CD14-positive monocyte (primary cell): ENCODE data around the gene FGF4. TPM values are rescaled to one million over a fixed set of nuclear protein-coding genes. Genes with fewer than 3 reads are reported as not detected.

Experiments
- DNase-seq, 3 donors: peaks; one replicate each; pipeline ENCODE4 v3.0.0-alpha.2; 2011 to 2022
- H2AFZ ChIP-seq: 2 replicates; pipeline ENCODE4 v1.6.0; 2012; ENCODE audit warnings: mild to moderate bottlenecking, low read depth, low read length, inconsistent platforms; ENCODE audit not compliant: insufficient read depth, poor library complexity, severe bottlenecking
- H3K27ac ChIP-seq, 2 donors: 1 replicate in 1 of 2; 2 replicates in 1 of 2; pipeline ENCODE4 v1.5.1; 2012 to 2013; ENCODE audit warnings: low read length in 2 of 2, control low read depth in 1 of 2, inconsistent platforms in 1 of 2, low read depth in 1 of 2, mild to moderate bottlenecking in 1 of 2
- H3K27me3 ChIP-seq, 2 donors: one replicate each; pipeline versions ENCODE4 v1.6.0 to v1.6.1; 2011 to 2013; ENCODE audit warnings: low read length in 2 of 2; ENCODE audit not compliant: control insufficient read depth in 2 of 2, insufficient read depth in 2 of 2
- H3K36me3 ChIP-seq, 2 donors: replicated peaks in 1 of 2; 1 replicate in 1 of 2; 2 replicates in 1 of 2; pipeline versions ENCODE4 v1.5.1 to v1.6.1; 2012 to 2013; ENCODE audit warnings: low read length in 2 of 2, control low read depth in 1 of 2, inconsistent platforms in 1 of 2, mild to moderate bottlenecking in 1 of 2; ENCODE audit not compliant: insufficient read depth in 2 of 2, control insufficient read depth in 1 of 2
- H3K4me1 ChIP-seq, 2 donors: 1 replicate in 1 of 2; 2 replicates in 1 of 2; pipeline versions ENCODE4 v1.5.1 to v1.6.1; 2012 to 2013; ENCODE audit warnings: low read length in 2 of 2, control low read depth in 1 of 2, inconsistent platforms in 1 of 2, mild to moderate bottlenecking in 1 of 2, moderate library complexity in 1 of 2; ENCODE audit not compliant: insufficient read depth in 2 of 2, control insufficient read depth in 1 of 2
- H3K4me2 ChIP-seq: replicated peaks from 2 replicates; pipeline ENCODE3; 2012; ENCODE audit warnings: low read length, moderate library complexity, mild to moderate bottlenecking; ENCODE audit not compliant: poor library complexity, severe bottlenecking; ENCODE audit errors: extremely low read depth
- H3K4me3 ChIP-seq, 3 experiments: fragments of 200-600 bp in 1 of 3; sonication (generic) in 1 of 3; replicated peaks in 1 of 3; 1 replicate in 2 of 3; 2 replicates in 1 of 3; pipeline ENCODE4 v1.5.1; 2011 to 2013; ENCODE audit warnings: low read length in 3 of 3, mild to moderate bottlenecking in 3 of 3, control low read depth in 2 of 3, low read depth in 2 of 3, inconsistent platforms in 1 of 3, moderate library complexity in 1 of 3
- H3K79me2 ChIP-seq: 2 replicates; pipeline ENCODE4 v1.6.0; 2012; ENCODE audit warnings: mild to moderate bottlenecking, control low read depth, inconsistent platforms, low read length, moderate library complexity; ENCODE audit not compliant: insufficient read depth
- H3K9ac ChIP-seq: 2 replicates; pipeline ENCODE4 v1.6.0; 2017; ENCODE audit warnings: low read length, mild to moderate bottlenecking; ENCODE audit not compliant: insufficient read depth, poor library complexity, severe bottlenecking
- H3K9me3 ChIP-seq, 2 donors: replicated peaks in 1 of 2; 1 replicate in 1 of 2; 2 replicates in 1 of 2; pipeline versions ENCODE4 v1.5.1 to v1.6.1; 2012 to 2013; ENCODE audit warnings: low read length in 2 of 2, control low read depth in 1 of 2; ENCODE audit not compliant: control insufficient read depth in 1 of 2, insufficient read depth in 1 of 2
- H4K20me1 ChIP-seq: 2 replicates; pipeline ENCODE4 v1.6.0; 2012; ENCODE audit warnings: mild to moderate bottlenecking, low read length, control low read depth, moderate library complexity; ENCODE audit not compliant: insufficient read depth
- H3K27ac Mint-ChIP-seq, 7 donors: one replicate each; pipeline ENCODE4 v1.8.0; 2020; ENCODE audit warnings: mild to moderate bottlenecking in 7 of 7, mixed read lengths in 7 of 7, moderate library complexity in 6 of 7, inconsistent platforms in 2 of 7
- H3K27me3 Mint-ChIP-seq, 3 donors: one replicate each; pipeline ENCODE4 v1.8.0; 2021 to 2022; ENCODE audit warnings: low read depth in 3 of 3, mild to moderate bottlenecking in 3 of 3, mixed read lengths in 3 of 3, moderate library complexity in 3 of 3, inconsistent platforms in 1 of 3
- H3K36me3 Mint-ChIP-seq, 2 donors: one replicate each; pipeline ENCODE4 v1.8.0; 2020; ENCODE audit warnings: mixed read lengths in 2 of 2, inconsistent platforms in 1 of 2, mild to moderate bottlenecking in 1 of 2
- H3K4me1 Mint-ChIP-seq: one replicate; pipeline ENCODE4 v1.8.0; 2020; ENCODE audit warnings: mild to moderate bottlenecking, mixed read lengths
- H3K4me3 Mint-ChIP-seq, 2 donors: one replicate each; pipeline ENCODE4 v1.8.0; 2020; ENCODE audit warnings: mild to moderate bottlenecking in 2 of 2, mixed read lengths in 2 of 2, moderate library complexity in 1 of 2
- H3K9me3 Mint-ChIP-seq, 7 donors: one replicate each; pipeline ENCODE4 v1.8.0; 2020 to 2022; ENCODE audit warnings: mixed read lengths in 7 of 7, mild to moderate bottlenecking in 6 of 7, moderate library complexity in 6 of 7, inconsistent platforms in 2 of 7
- CTCF ChIP-seq: fragments of 200-600 bp; IDR thresholded peaks from one replicate; pipeline ENCODE4 v1.8.0; 2022; ENCODE audit warnings: antibody characterized with exemption, mild to moderate bottlenecking
- WGBS: methylation state at CpG from one replicate; pipeline ENCODE4 v1.1.5; 2013; ENCODE audit warnings: missing lambda C conversion rate; ENCODE audit not compliant: insufficient coverage; 5-methylcytosine and 5-hydroxymethylcytosine counted together
- intact Hi-C, 2 donors: fragments of 100-400 bp; cut with micrococcal nuclease; formaldehyde crosslinking; loops; one replicate each; pipeline versions ENCODE4 v1.15.0 to v1.15.1; 2023
- polyA plus RNA-seq, 3 donors: library from polyadenylated mRNA; depleted of rRNA in 1 of 3; unstranded in 2 of 3; stranded (reverse) in 1 of 3; fragments of 300-500 nt in 2 of 3; fragments of >200 nt in 1 of 3; fragmentation: Illumina TruSeq in 2 of 3; gene quantifications; 1 replicate in 2 of 3; 2 replicates in 1 of 3; pipeline ENCODE4 v1.2.3, GENCODE V29; 2012 to 2021

Gene FGF4
- polyA plus RNA-seq, 3 donors, result not detected

DNA sequence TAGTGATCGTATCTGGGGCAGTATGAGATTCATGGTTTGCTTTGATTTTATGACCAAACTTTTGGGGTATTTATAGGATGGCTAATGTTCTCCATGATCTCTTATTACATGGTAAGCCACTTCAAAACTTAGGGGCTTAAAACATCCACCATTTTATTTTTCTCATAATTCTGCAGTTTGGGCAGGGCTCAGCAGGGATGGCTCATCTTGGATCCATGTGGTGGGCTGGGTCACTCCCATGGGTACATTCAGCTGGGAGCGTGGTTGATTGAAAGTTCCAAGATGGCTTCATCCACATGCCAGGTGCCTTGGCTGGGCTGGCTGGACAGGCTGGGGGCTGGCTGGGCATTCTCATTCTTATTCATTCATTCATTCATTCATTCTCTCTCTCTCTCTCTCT is 40.8 kb downstream of the FGF4 start:
- Mint-ChIP-seq H3K27me3 (peaks cover 13 to 19% (median 18%) of the 10 kb centered on the region in 3 donors), H3K9me3 (peaks cover 12 to 29% (median 19%) of the 10 kb centered on the region in 7 donors), H3K4me3 (no peak overlapping the region), H3K36me3 (no peaks in the 10 kb centered on the region), H3K4me1 (no peaks in the 10 kb centered on the region), H3K27ac (no peak overlapping the region)
- H3K36me3 ChIP-seq, result no peaks in the 10 kb centered on the region
- no peak overlapping the region for H3K9ac ChIP-seq
- TF ChIP-seq CTCF, result no peak
- H4K20me1 ChIP-seq, result no peaks in the 10 kb centered on the region
- peaks cover 0 to 29% of the 10 kb centered on the region in 2 donors for H3K9me3 ChIP-seq
- no peak overlapping the region for H3K4me3 ChIP-seq
- H3K27ac ChIP-seq, result no peak overlapping the region
- WGBS, result 90% methylated on average over 2 of the region's 2 CpGs
- no peaks in the 10 kb centered on the region for H3K79me2 ChIP-seq
- intact Hi-C loops, result no loop called here
- no peak overlapping the region for H2AFZ ChIP-seq
- no peaks in the 10 kb centered on the region for H3K4me1 ChIP-seq
- DNase-seq, result no peak
- no peaks in the 10 kb centered on the region for H3K27me3 ChIP-seq
- H3K4me2 ChIP-seq, result no peak overlapping the region

- Mint-ChIP-seq H3K9me3 (peaks cover 10 to 23% (median 15%) of the 10 kb centered on the region in 7 donors), H3K4me3 (no peak overlapping the region), H3K27ac (no peak overlapping the region), H3K36me3 (no peaks in the 10 kb centered on the region), H3K4me1 (no peaks in the 10 kb centered on the region), H3K27me3 (peaks cover 15 to 21% (median 19%) of the 10 kb centered on the region in 3 donors)
- no peaks in the 10 kb centered on the region for H4K20me1 ChIP-seq
- H3K36me3 ChIP-seq, result no peaks in the 10 kb centered on the region
- H3K4me1 ChIP-seq, result no peaks in the 10 kb centered on the region
- H3K27me3 ChIP-seq, result no peaks in the 10 kb centered on the region
- no peak overlapping the region for H3K9ac ChIP-seq
- H3K4me2 ChIP-seq, result no peak overlapping the region
- WGBS, result 79% methylated on average over 6 of the region's 7 CpGs
- intact Hi-C loops, result no loop called here
- no peak for TF ChIP-seq CTCF
- H3K9me3 ChIP-seq, result peaks cover 0 to 17% of the 10 kb centered on the region in 2 donors
- H2AFZ ChIP-seq, result no peak overlapping the region
- no peak overlapping the region for H3K27ac ChIP-seq
- H3K79me2 ChIP-seq, result no peaks in the 10 kb centered on the region
- DNase-seq, result no peak
- H3K4me3 ChIP-seq, result no peak overlapping the region
Observed at GRCh38 chr11:69732910-69733309, 42.2 kb downstream of the FGF4 start.
